SK-N-SH (cell line): ENCODE measurements around the gene SCYGR1. TPM values are rescaled to one million over a fixed set of nuclear protein-coding genes. Genes with fewer than 3 reads are reported as not detected.

Experiments used
- CTCF ChIA-PET: fragments of 300-600, 350-600 bp; formaldehyde crosslinking; extraction: SDS; loops from one replicate; lab custom pipeline; 2021; lab: Yijun Ruan, JAX
- POLR2A ChIA-PET: fragments of 350-600 bp; sonication (Branson Sonifier 250); formaldehyde crosslinking; extraction: SDS; loops from one replicate; lab custom pipeline; 2020; ENCODE audit warnings: antibody characterized with exemption, inconsistent platforms; lab: Yijun Ruan, JAX
- DNase-seq: peaks from one replicate; pipeline ENCODE4 v3.0.0; 2012
- H2AFZ ChIP-seq: fragments of 200-600 bp; sonication (generic); 2 replicates; pipeline ENCODE4 v1.8.1; 2016; ENCODE audit warnings: antibody characterized with exemption, mild to moderate bottlenecking, low read depth
- H3F3A ChIP-seq: fragments of 200-600 bp; sonication (generic); replicated peaks from 2 replicates; pipeline ENCODE3; 2016; ENCODE audit warnings: antibody characterized with exemption, mild to moderate bottlenecking; ENCODE audit not compliant: insufficient read depth
- H3K27ac ChIP-seq, 2 experiments: fragments of 200-500 bp in 1 of 2; fragments of 200-600 bp in 1 of 2; sonication (Bioruptor generic) in 1 of 2; sonication (generic), shearing (Covaris generic) in 1 of 2; 2 replicates each; pipeline versions ENCODE4 v1.5.1 to v1.6.1; 2014 to 2016; ENCODE audit warnings: low read depth in 2 of 2, inconsistent platforms in 1 of 2, low read length in 1 of 2, mild to moderate bottlenecking in 1 of 2, mixed read lengths in 1 of 2
- H3K27me3 ChIP-seq: fragments of 200-600 bp; sonication (generic), shearing (Covaris generic); 2 replicates; pipeline ENCODE4 v1.6.1; 2016; ENCODE audit warnings: mixed run types; ENCODE audit not compliant: insufficient read depth
- H3K36me3 ChIP-seq, 2 experiments: fragments of 200-500 bp in 1 of 2; fragments of 200-600 bp in 1 of 2; sonication (Bioruptor generic) in 1 of 2; sonication (generic) in 1 of 2; replicated peaks in 1 of 2; 2 replicates each; pipeline versions ENCODE3 to v1.5.1; 2014 to 2016; ENCODE audit warnings: low read length in 1 of 2, mild to moderate bottlenecking in 1 of 2; ENCODE audit not compliant: insufficient read depth in 2 of 2, control insufficient read depth in 1 of 2
- H3K4me1 ChIP-seq, 2 experiments: fragments of 200-500 bp in 1 of 2; fragments of 200-600 bp in 1 of 2; sonication (Bioruptor generic) in 1 of 2; sonication (generic), shearing (Covaris generic) in 1 of 2; 2 replicates each; pipeline versions ENCODE4 v1.5.1 to v1.6.1; 2014 to 2016; ENCODE audit warnings: low read depth in 1 of 2, low read length in 1 of 2, mixed run types in 1 of 2; ENCODE audit not compliant: insufficient read depth in 2 of 2, control insufficient read depth in 1 of 2
- H3K4me2 ChIP-seq: fragments of 200-600 bp; sonication (generic), shearing (Covaris generic); 2 replicates; pipeline ENCODE4 v1.6.1; 2017; ENCODE audit warnings: mixed run types
- H3K4me3 ChIP-seq, 2 experiments: fragments of 200-500 bp in 1 of 2; fragments of 200-600 bp in 1 of 2; sonication (Bioruptor generic) in 1 of 2; sonication (generic), shearing (Covaris generic) in 1 of 2; 2 replicates each; pipeline versions ENCODE4 v1.5.1 to v1.8.1; 2014 to 2016; ENCODE audit warnings: low read depth in 2 of 2, inconsistent platforms in 1 of 2, low read length in 1 of 2, mild to moderate bottlenecking in 1 of 2, mixed read lengths in 1 of 2, moderate library complexity in 1 of 2
- H3K79me2 ChIP-seq: fragments of 200-600 bp; sonication (generic); 2 replicates; pipeline ENCODE4 v1.8.1; 2017; ENCODE audit warnings: mild to moderate bottlenecking; ENCODE audit not compliant: insufficient read depth
- H3K9ac ChIP-seq: fragments of 200-600 bp; sonication (generic); 2 replicates; pipeline ENCODE4 v1.6.1; 2017; ENCODE audit warnings: mixed run types
- H3K9me2 ChIP-seq: fragments of 200-600 bp; sonication (generic); 2 replicates; pipeline ENCODE4 v1.6.1; 2017; ENCODE audit warnings: mixed run types
- H3K9me3 ChIP-seq: fragments of 200-600 bp; sonication (generic); 2 replicates; pipeline ENCODE4 v1.6.1; 2017; ENCODE audit warnings: mixed run types, mild to moderate bottlenecking, moderate library complexity
- H4K20me1 ChIP-seq: fragments of 200-600 bp; sonication (generic); 2 replicates; pipeline ENCODE4 v1.6.1; 2017; ENCODE audit warnings: mild to moderate bottlenecking, mixed run types; ENCODE audit not compliant: insufficient read depth
- FOXM1 ChIP-seq: IDR thresholded peaks from 2 replicates; pipeline ENCODE4 v1.4.0; 2012; ENCODE audit warnings: low read depth, mild to moderate bottlenecking
- GABPA ChIP-seq: IDR thresholded peaks from 2 replicates; pipeline ENCODE4 v1.4.0; 2012; ENCODE audit warnings: low read depth, mild to moderate bottlenecking
- IRF3 ChIP-seq: fragments of 150-350 bp; IDR thresholded peaks from 2 replicates; pipeline ENCODE4 v1.6.1; 2016; ENCODE audit warnings: mild to moderate bottlenecking, low read depth, low read length
- MXI1 ChIP-seq: IDR thresholded peaks from 2 replicates; pipeline ENCODE4 v1.6.1; 2012; ENCODE audit warnings: mild to moderate bottlenecking, low read depth, low read length, improper control_type of control experiment
- PBX3 ChIP-seq: IDR thresholded peaks from 2 replicates; pipeline ENCODE4; 2012
- RAD21 ChIP-seq: IDR thresholded peaks from 2 replicates; pipeline ENCODE4 v1.6.1; 2012; ENCODE audit warnings: mild to moderate bottlenecking, low read length
- RCOR1 ChIP-seq: fragments of 150-350 bp; IDR thresholded peaks from 2 replicates; pipeline ENCODE4 v1.6.1; 2017; ENCODE audit warnings: antibody characterized with exemption, low read length
- REST ChIP-seq: IDR thresholded peaks from 2 replicates; pipeline ENCODE4 v1.6.1; 2012; ENCODE audit warnings: mild to moderate bottlenecking, low read depth, low read length, moderate library complexity
- RXRA ChIP-seq: IDR thresholded peaks from 2 replicates; pipeline ENCODE4 v1.4.0; 2012; ENCODE audit warnings: low read depth, mild to moderate bottlenecking, borderline replicate concordance
- SMC3 ChIP-seq: IDR thresholded peaks from 2 replicates; pipeline ENCODE4 v1.6.1; 2012; ENCODE audit warnings: low read depth, low read length, improper control_type of control experiment
- YY1 ChIP-seq: IDR thresholded peaks from 2 replicates; pipeline ENCODE4 v1.4.0; 2012; ENCODE audit warnings: low read depth, mild to moderate bottlenecking
- WGBS: methylation state at CpG from one replicate; pipeline ENCODE4 v1.1.6; 2017; ENCODE audit warnings: low lambda C conversion rate; 5-methylcytosine and 5-hydroxymethylcytosine counted together
- polyA plus RNA-seq, 3 experiments: library from polyadenylated mRNA; depleted of rRNA; stranded (reverse); fragments of >200 nt; gene quantifications; 2 replicates each; pipeline ENCODE4 v1.2.3, GENCODE V29; 2012

Gene SCYGR1
- polyA plus RNA-seq, 1 of the 3 experiments (the other 2 are of a cell fraction), result not detected

GRCh38 chr2:227397562-227397961 is 9.8 kb upstream of the SCYGR1 start:
- no peaks in the 10 kb centered on the region for H4K20me1 ChIP-seq
- no peak overlapping the region for H3K9ac ChIP-seq
- no peaks in the 10 kb centered on the region for H3K9me3 ChIP-seq
- no peaks in the 10 kb centered on the region for H3K79me2 ChIP-seq
- POLR2A ChIA-PET, result no interaction called here
- WGBS, result 86% methylated on average over 4 of the region's 4 CpGs
- H2AFZ ChIP-seq, result no peak overlapping the region
- no peak overlapping the region for H3K4me3 ChIP-seq
- DNase-seq, result no peak
- H3K4me1 ChIP-seq, result no peaks in the 10 kb centered on the region
- H3K4me2 ChIP-seq, result no peak overlapping the region
- CTCF ChIA-PET, result interaction anchor here (0.5 to 2.4 kb wide), 4 partner anchors 8 to 368 kb away, joined by 3 to 8 read pairs (median 3); no protein-coding TSS in a partner anchor
- no peaks in the 10 kb centered on the region for H3F3A ChIP-seq
- TF ChIP-seq SMC3, result no peak
- no peak for TF ChIP-seq YY1
- no peak overlapping the region for H3K27ac ChIP-seq
- H3K36me3 ChIP-seq, result no peaks in the 10 kb centered on the region
- no peaks in the 10 kb centered on the region for H3K27me3 ChIP-seq
- no peaks in the 10 kb centered on the region for H3K9me2 ChIP-seq

GRCh38 chr2:227395556-227395955 is 7.8 kb upstream of the SCYGR1 start:
- H2AFZ ChIP-seq, result no peak overlapping the region
- H3K27me3 ChIP-seq, result no peaks in the 10 kb centered on the region
- H4K20me1 ChIP-seq, result no peaks in the 10 kb centered on the region
- WGBS, result 74% methylated on average over 1 of the region's 1 CpG
- ChIA-PET POLR2A (no interaction called here), CTCF (interaction anchor here (1.7 kb wide), 1 partner anchor 11 kb away, joined by 12 read pairs; no protein-coding TSS in a partner anchor)
- H3K4me2 ChIP-seq, result no peak overlapping the region
- TF ChIP-seq RCOR1 (no peak), REST (no peak)
- H3K9ac ChIP-seq, result no peak overlapping the region
- H3K9me3 ChIP-seq, result no peaks in the 10 kb centered on the region
- H3F3A ChIP-seq, result no peaks in the 10 kb centered on the region
- no peak overlapping the region for H3K27ac ChIP-seq
- H3K79me2 ChIP-seq, result no peaks in the 10 kb centered on the region
- no peak overlapping the region for H3K4me3 ChIP-seq
- no peak for DNase-seq
- no peaks in the 10 kb centered on the region for H3K9me2 ChIP-seq
- no peaks in the 10 kb centered on the region for H3K4me1 ChIP-seq
- H3K36me3 ChIP-seq, result no peaks in the 10 kb centered on the region

GRCh38 chr2:227394401-227394800 is 6.7 kb upstream of the SCYGR1 start:
- no peaks in the 10 kb centered on the region for H3K9me3 ChIP-seq
- CTCF ChIA-PET, result no interaction called here
- H2AFZ ChIP-seq, result no peak overlapping the region
- H3F3A ChIP-seq, result no peaks in the 10 kb centered on the region
- H3K27me3 ChIP-seq, result no peaks in the 10 kb centered on the region
- H3K79me2 ChIP-seq, result no peaks in the 10 kb centered on the region
- WGBS, result 47% methylated on average over 2 of the region's 2 CpGs
- POLR2A ChIA-PET, result no interaction called here
- no peak overlapping the region for H3K27ac ChIP-seq
- no peaks in the 10 kb centered on the region for H3K4me1 ChIP-seq
- no peaks in the 10 kb centered on the region for H4K20me1 ChIP-seq
- H3K36me3 ChIP-seq, result no peaks in the 10 kb centered on the region
- no peak overlapping the region for H3K4me2 ChIP-seq
- no peaks in the 10 kb centered on the region for H3K9me2 ChIP-seq
- H3K4me3 ChIP-seq, result no peak overlapping the region
- H3K9ac ChIP-seq, result no peak overlapping the region
- DNase-seq, result no peak
- TF ChIP-seq IRF3 (no peak), MXI1 (no peak), RXRA (no peak), RAD21 (no peak), PBX3 (no peak), FOXM1 (no peak), GABPA (no peak), REST (no peak)
